ENCODE results near the gene TMEM151B. TPM values are rescaled to one million over a fixed set of nuclear protein-coding genes. Genes with fewer than 3 reads are reported as not detected.

The TMEM151B gene
- not detected for total RNA-seq

GRCh38 chr6:44269921-44270525 lies at the start of gene TMEM151B:
Gene TMEM151B (plus strand): TSS chr6:44270450. CDS start chr6:44270743, 293 bp downstream.
- Mint-ChIP-seq H3K4me1 (peaks cover 35% of the 10 kb centered on the region), H3K36me3 (ENCODE audit: low read depth) (no peaks in the 10 kb centered on the region), H3K27ac (no peak within 1 kb of the TSS), H3K27me3 (peaks cover 56% of the 10 kb centered on the region), H3K4me3 (peak within 1 kb of the TSS; percentile 19), H3K9me3 (no peaks in the 10 kb centered on the region)
- ChIA-PET POLR2A (interaction anchor here (0.6 to 1.9 kb wide), 2 partner anchors 13 to 1098 kb away, joined by 3 to 4 read pairs; no protein-coding TSS in a partner anchor), CTCF (interaction anchor here (2.3 to 4.2 kb wide), 2 partner anchors 29 to 67 kb away, joined by 14 to 69 read pairs; no protein-coding TSS in a partner anchor)
- DNase-seq, result no peak

- no peak overlapping the region for H3K4me3 Mint-ChIP-seq
- DNase-seq, result no peak
- peaks cover 17% of the 10 kb centered on the region for H3K27me3 Mint-ChIP-seq
- H3K9me3 Mint-ChIP-seq, result no peaks in the 10 kb centered on the region
- H3K4me1 Mint-ChIP-seq, result peaks cover 43% of the 10 kb centered on the region
- ChIA-PET POLR2A (interaction anchor here (5.0 to 6.4 kb wide), 2 partner anchors 26 to 35 kb away, joined by 23 to 88 read pairs; partner anchors contain the start of genes HSP90AB1 and SLC35B2), CTCF (interaction anchor here (0.9 to 2.9 kb wide), 7 partner anchors 14 to 52 kb away, joined by 3 to 15 read pairs (median 4); partner anchors contain the start of gene SLC35B2)
- H3K27ac Mint-ChIP-seq, result peak overlapping the region; percentile 3
- H3K36me3 Mint-ChIP-seq (ENCODE audit: low read depth), result no peaks in the 10 kb centered on the region
These were observed 49.3 kb upstream of the TMEM151B start for GRCh38 chr6:44220913-44221290.

GRCh38 chr6:44221291-44221960 lies 48.8 kb upstream of the TMEM151B start:
- Mint-ChIP-seq H3K4me1 (peaks cover 46% of the 10 kb centered on the region), H3K27ac (peak overlapping the region; percentile 3), H3K27me3 (peaks cover 15% of the 10 kb centered on the region), H3K9me3 (no peaks in the 10 kb centered on the region), H3K4me3 (no peak overlapping the region), H3K36me3 (ENCODE audit: low read depth) (no peaks in the 10 kb centered on the region)
- peak; percentile 82 for DNase-seq
- ChIA-PET POLR2A (interaction anchor here (1.6 to 6.4 kb wide), 3 partner anchors 16 to 35 kb away, joined by 6 to 88 read pairs (median 23); partner anchors contain the start of genes HSP90AB1 and SLC35B2), CTCF (interaction anchor here (0.7 to 2.9 kb wide), 8 partner anchors 14 to 52 kb away, joined by 3 to 15 read pairs (median 4); partner anchors contain the start of gene SLC35B2)

GRCh38 chr6:44221961-44222335 lies 48.3 kb upstream of the TMEM151B start:
- H3K9me3 Mint-ChIP-seq, result no peaks in the 10 kb centered on the region
- peaks cover 10% of the 10 kb centered on the region for H3K27me3 Mint-ChIP-seq
- H3K4me3 Mint-ChIP-seq, result no peak overlapping the region
- ChIA-PET CTCF (interaction anchor here (0.7 to 2.9 kb wide), 6 partner anchors 13 to 53 kb away, joined by 3 to 15 read pairs (median 4); partner anchors contain the start of gene SLC35B2), POLR2A (interaction anchor here (1.6 to 6.4 kb wide), 3 partner anchors 16 to 34 kb away, joined by 6 to 88 read pairs (median 23); partner anchors contain the start of genes HSP90AB1 and SLC35B2)
- peaks cover 46% of the 10 kb centered on the region for H3K4me1 Mint-ChIP-seq
- no peak for DNase-seq
- no peaks in the 10 kb centered on the region for H3K36me3 Mint-ChIP-seq (ENCODE audit: low read depth)
- no peak overlapping the region for H3K27ac Mint-ChIP-seq

- Mint-ChIP-seq H3K27me3 (peaks cover 9% of the 10 kb centered on the region), H3K27ac (no peak overlapping the region), H3K4me3 (peak overlapping the region; percentile 74), H3K36me3 (ENCODE audit: low read depth) (no peaks in the 10 kb centered on the region), H3K4me1 (peaks cover 46% of the 10 kb centered on the region), H3K9me3 (no peaks in the 10 kb centered on the region)
- CTCF ChIA-PET, result interaction anchor here (0.9 to 4.2 kb wide), 6 partner anchors 13 to 33 kb away, joined by 3 to 27 read pairs (median 14); partner anchors contain the start of genes HSP90AB1 and SLC35B2
- POLR2A ChIA-PET, result interaction anchor here (0.6 to 6.4 kb wide), 7 partner anchors 13 to 42 kb away, joined by 3 to 88 read pairs (median 6); partner anchors contain the start of genes HSP90AB1 and SLC35B2
- DNase-seq, result no peak
These were observed 47.5 kb upstream of the TMEM151B start for GRCh38 chr6:44222486-44223318.

- Mint-ChIP-seq H3K4me3 (peak within 1 kb of the TSS; percentile 74), H3K27ac (peak within 1 kb of the TSS; percentile 4), H3K36me3 (ENCODE audit: low read depth) (no peaks in the 10 kb centered on the region), H3K9me3 (no peaks in the 10 kb centered on the region), H3K27me3 (peaks cover 4% of the 10 kb centered on the region), H3K4me1 (peaks cover 43% of the 10 kb centered on the region)
- ChIA-PET POLR2A (interaction anchor here (0.6 to 6.4 kb wide), 5 partner anchors 13 to 41 kb away, joined by 3 to 88 read pairs (median 23); partner anchors contain the start of genes HSP90AB1 and SLC35B2), CTCF (interaction anchor here (0.9 to 4.2 kb wide), 9 partner anchors 12 to 41 kb away, joined by 3 to 27 read pairs (median 8); partner anchors contain the start of genes HSP90AB1 and SLC35B2)
- peak; percentile 83 for DNase-seq
These were observed 46.8 kb upstream of the TMEM151B start, which contains the start of gene SLC29A1 for GRCh38 chr6:44223319-44224028. Gene SLC29A1 (plus strand): TSS chr6:44223595. CDS start chr6:44227314, 3,719 bp downstream.

GRCh38 chr6:44224029-44224964 lies 46.0 kb upstream of the TMEM151B start:
- H3K27ac Mint-ChIP-seq, result peak overlapping the region; percentile 4
- no peaks in the 10 kb centered on the region for H3K36me3 Mint-ChIP-seq (ENCODE audit: low read depth)
- POLR2A ChIA-PET, result interaction anchor here (0.8 to 6.4 kb wide), 8 partner anchors 12 to 595 kb away, joined by 4 to 88 read pairs (median 5); partner anchors contain the start of genes GTPBP2, HSP90AB1 and SLC35B2
- CTCF ChIA-PET, result interaction anchor here (0.7 to 4.2 kb wide), 13 partner anchors 11 to 81 kb away, joined by 3 to 27 read pairs (median 5); partner anchors contain the start of genes HSP90AB1 and SLC35B2
- DNase-seq, result no peak
- no peaks in the 10 kb centered on the region for H3K27me3 Mint-ChIP-seq
- H3K4me1 Mint-ChIP-seq, result peaks cover 39% of the 10 kb centered on the region
- H3K9me3 Mint-ChIP-seq, result no peaks in the 10 kb centered on the region
- H3K4me3 Mint-ChIP-seq, result peak overlapping the region; percentile 74

GRCh38 chr6:44224965-44225305 lies 45.3 kb upstream of the TMEM151B start:
- DNase-seq, result no peak
- no peaks in the 10 kb centered on the region for H3K36me3 Mint-ChIP-seq (ENCODE audit: low read depth)
- no peaks in the 10 kb centered on the region for H3K27me3 Mint-ChIP-seq
- ChIA-PET POLR2A (interaction anchor here (0.8 to 6.4 kb wide), 7 partner anchors 11 to 595 kb away, joined by 4 to 88 read pairs (median 6); partner anchors contain the start of genes GTPBP2, HSP90AB1 and SLC35B2), CTCF (interaction anchor here (0.7 to 4.2 kb wide), 11 partner anchors 10 to 80 kb away, joined by 3 to 27 read pairs (median 5); partner anchors contain the start of genes HSP90AB1 and SLC35B2)
- peak overlapping the region; percentile 74 for H3K4me3 Mint-ChIP-seq
- peak overlapping the region; percentile 4 for H3K27ac Mint-ChIP-seq
- H3K9me3 Mint-ChIP-seq, result no peaks in the 10 kb centered on the region
- H3K4me1 Mint-ChIP-seq, result peaks cover 37% of the 10 kb centered on the region

- H3K4me3 Mint-ChIP-seq, result peak overlapping the region; percentile 35
- H3K36me3 Mint-ChIP-seq (ENCODE audit: low read depth), result peaks cover 4% of the 10 kb centered on the region
- H3K27me3 Mint-ChIP-seq, result no peaks in the 10 kb centered on the region
- POLR2A ChIA-PET, result interaction anchor here (5.0 to 6.4 kb wide), 3 partner anchors 10 to 30 kb away, joined by 23 to 88 read pairs (median 48); partner anchors contain the start of genes HSP90AB1 and SLC35B2
- DNase-seq, result no peak
- CTCF ChIA-PET, result interaction anchor here (0.7 to 4.2 kb wide), 4 partner anchors 10 to 53 kb away, joined by 3 to 27 read pairs (median 16); no protein-coding TSS in a partner anchor
- H3K9me3 Mint-ChIP-seq, result no peaks in the 10 kb centered on the region
- H3K27ac Mint-ChIP-seq, result no peak overlapping the region
- peaks cover 35% of the 10 kb centered on the region for H3K4me1 Mint-ChIP-seq
These were observed 44.5 kb upstream of the TMEM151B start for GRCh38 chr6:44225579-44226325.

All from activated CD4-positive, alpha-beta memory T cell treated with anti-CD3 and anti-CD28 coated beads, Interleukin-2, amount 10 ng/mL, durations not matched to agents 7 days and 5 days (primary cell).